RCC 7860 (cell line): ENCODE data around the gene CRAMP1.

Experiments used
- DNase-seq: peaks from one replicate; pipeline ENCODE4 v3.0.0-alpha.2; 2015; ENCODE audit warnings: low spot score
- FAIRE-seq: peaks from 2 replicates; lab custom pipeline; 2012; peaks lifted over from hg19 to GRCh38; lab: Jason Lieb, UNC

The CRAMP1 gene

GRCh38 chr16:1654505-1655268 lies 42.5 kb downstream of the CRAMP1 start:
- no peak for FAIRE-seq
- no peak for DNase-seq

DNA sequence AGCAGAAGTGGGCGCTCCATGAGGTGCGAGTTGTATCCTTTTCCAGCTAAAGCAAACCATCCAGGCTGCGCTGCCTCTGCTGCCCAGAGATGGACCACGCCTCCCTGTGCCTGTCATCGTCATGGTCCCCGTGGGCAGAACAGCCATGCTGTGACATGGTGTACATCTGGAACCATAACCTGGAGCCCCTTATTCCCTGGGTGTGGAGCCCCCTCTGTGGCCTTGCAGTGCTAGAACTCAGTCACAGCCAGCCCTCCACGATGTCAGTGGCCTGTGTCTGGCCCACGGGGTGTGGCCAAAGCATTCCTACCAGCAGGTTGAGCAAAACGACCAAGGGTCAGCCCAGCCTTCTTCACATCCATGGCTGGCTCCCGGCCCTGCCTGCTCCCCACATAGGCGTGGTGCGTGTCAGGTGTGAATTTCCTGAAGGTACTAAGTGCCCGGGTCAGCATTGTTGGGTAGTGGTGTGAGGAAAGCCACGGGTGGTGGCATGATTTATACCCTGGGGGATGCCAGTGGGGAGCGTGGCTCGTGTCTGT lies 43.2 kb downstream of the CRAMP1 start:
- DNase-seq (no peak), FAIRE-seq (no peak)

GRCh38 chr16:1655909-1656807 lies 44.0 kb downstream of the CRAMP1 start:
- DNase-seq (no peak), FAIRE-seq (no peak)

GRCh38 chr16:1656808-1657617 lies 44.9 kb downstream of the CRAMP1 start:
- no peak for DNase-seq
- no peak for FAIRE-seq

DNA sequence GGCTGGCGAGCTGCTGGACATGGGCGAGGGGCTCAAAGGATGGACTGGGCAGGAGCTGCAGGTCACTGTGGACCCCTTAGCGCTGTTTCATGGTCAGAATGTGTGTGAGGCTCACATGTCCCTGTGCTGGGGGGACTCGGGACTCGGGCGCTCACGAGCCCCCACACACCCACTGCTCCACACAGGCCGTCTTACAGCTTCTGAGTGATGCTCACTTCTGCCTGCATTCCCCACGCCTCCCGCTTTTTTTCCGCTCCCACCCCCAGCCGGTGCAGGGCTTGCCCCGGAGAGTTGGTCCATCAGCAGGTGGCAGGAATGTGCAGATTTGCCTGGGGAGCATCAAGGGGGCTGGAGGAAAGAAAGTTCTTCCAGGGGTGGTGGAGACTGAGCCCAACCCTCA lies 45.7 kb downstream of the CRAMP1 start:
- no peak for FAIRE-seq
- DNase-seq: no peak

GRCh38 chr16:1659031-1659430 lies 46.9 kb downstream of the CRAMP1 start:
- DNase-seq: no peak
- FAIRE-seq: no peak

GRCh38 chr16:1661826-1662225 lies 49.7 kb downstream of the CRAMP1 start:
- FAIRE-seq: no peak
- no peak for DNase-seq

DNA sequence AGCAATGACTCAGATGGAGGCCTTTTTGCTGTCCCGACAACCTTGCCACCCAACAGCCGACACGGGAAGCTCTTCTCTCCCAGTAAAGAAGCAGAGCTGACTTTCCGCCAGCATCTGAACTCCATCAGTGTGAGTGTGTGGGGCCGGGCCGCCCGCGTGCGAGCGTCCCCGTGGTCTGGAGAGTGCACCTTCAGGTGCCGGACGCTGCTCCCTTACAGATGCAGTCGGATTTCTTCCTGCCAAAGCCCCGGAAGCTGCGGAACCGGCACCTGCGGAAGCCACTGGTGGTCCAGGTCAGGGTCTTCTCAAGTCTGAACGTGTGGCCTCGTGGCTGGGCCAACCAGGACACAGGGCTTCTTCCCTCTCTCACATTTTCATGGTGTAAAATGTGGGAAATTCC lies 50.4 kb downstream of the CRAMP1 start:
- no peak for DNase-seq
- no peak for FAIRE-seq

GRCh38 chr16:1665829-1666228 lies 53.7 kb downstream of the CRAMP1 start:
- no peak for DNase-seq
- FAIRE-seq: no peak

DNA sequence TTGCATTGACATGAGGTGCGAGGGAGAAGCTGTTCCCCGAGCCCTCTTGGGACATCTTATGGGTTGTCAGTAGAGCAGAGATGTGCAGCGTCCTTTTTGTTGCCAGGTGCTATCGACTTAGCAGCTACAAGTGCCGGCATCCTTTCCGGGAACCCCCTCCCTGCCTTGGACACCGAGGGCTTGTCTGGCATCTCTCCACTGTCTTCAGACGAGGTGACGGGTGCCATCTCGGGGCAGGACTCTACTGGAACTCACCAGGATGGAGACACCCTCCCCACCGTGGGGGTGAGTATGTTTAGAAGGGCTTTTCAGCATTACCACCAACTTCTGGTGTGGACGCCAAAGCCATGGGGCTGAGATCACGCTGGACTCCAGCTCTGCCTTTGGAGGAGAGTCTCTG lies 54.2 kb downstream of the CRAMP1 start:
- no peak for FAIRE-seq
- DNase-seq: no peak

- DNase-seq (no peak), FAIRE-seq (no peak)
These were observed 55.1 kb downstream of the CRAMP1 start for GRCh38 chr16:1667271-1667670.

DNA sequence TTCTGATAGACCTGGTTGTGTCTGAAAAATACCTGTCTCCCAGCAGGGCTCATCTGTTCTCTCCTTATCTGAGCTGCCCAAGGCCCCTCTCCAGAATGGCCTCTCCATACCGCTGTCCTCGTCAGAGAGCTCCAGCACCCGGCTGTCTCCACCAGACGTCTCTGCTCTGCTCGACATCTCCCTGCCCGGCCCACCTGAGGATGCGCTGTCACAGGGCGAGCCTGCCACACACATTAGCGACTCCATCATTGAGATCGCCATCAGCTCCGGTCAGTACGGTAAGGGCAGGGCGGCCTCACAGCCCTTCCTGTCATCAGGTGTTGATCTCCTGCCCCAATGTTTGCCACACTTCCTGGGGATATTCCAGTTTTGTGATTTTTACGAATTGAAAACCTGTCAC lies 55.8 kb downstream of the CRAMP1 start:
- DNase-seq (no peak), FAIRE-seq (no peak)

DNA sequence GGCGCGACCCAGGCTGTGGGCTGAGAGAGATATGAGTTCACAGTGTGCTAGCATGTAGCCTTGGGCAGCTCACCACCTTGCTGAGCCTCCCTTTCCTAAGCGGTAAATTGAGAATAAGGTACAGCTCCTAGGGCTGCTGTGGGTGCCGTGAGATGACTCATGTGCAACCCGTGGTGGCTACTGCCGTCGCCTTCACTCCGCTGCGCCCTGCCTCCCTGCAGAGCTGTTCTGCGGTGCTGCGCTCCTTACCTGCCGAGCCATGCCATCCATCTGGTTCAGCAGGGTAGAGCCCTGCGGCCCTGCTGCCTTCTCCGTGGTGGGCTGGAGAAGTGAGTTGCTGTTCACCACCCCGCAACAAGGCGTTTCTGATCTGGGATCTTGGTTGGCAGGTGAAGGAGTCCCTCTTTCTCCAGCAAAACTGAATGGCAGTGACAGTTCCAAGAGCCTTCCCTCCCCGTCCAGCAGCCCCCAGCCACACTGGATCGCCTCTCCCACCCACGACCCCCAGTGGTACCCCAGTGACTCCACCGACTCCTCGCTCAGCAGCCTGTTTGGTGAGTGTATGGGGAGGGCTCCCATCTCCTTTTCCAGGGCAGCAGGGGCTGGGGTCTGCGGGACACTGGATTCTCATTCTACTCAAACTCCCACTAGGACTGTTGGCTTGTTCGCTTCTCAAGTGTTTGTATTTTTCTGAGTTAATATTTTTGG lies 56.6 kb downstream of the CRAMP1 start:
- no peak for DNase-seq
- no peak for FAIRE-seq

GRCh38 chr16:1669698-1670097 lies 57.5 kb downstream of the CRAMP1 start:
- FAIRE-seq (no peak), DNase-seq (no peak)

DNA sequence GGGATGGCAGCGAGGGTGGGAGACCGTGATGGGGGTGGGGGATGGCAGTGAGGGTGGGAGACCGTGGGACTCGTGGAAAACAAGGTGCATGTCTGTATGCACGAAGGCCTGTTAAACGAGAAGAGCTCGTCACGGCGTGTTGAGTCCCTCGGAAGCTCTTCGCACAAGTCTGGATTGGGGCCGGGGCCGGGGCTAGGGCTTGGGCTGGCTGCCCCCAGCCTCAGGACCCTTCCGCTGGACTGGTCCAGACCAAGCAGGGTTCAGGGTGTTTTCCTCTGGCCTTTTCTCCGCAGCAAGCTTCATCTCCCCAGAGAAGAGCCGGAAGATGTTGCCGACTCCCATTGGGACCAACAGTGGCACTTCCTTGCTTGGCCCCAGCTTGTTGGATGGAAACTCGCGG lies 58.2 kb downstream of the CRAMP1 start:
- FAIRE-seq: no peak

DNA sequence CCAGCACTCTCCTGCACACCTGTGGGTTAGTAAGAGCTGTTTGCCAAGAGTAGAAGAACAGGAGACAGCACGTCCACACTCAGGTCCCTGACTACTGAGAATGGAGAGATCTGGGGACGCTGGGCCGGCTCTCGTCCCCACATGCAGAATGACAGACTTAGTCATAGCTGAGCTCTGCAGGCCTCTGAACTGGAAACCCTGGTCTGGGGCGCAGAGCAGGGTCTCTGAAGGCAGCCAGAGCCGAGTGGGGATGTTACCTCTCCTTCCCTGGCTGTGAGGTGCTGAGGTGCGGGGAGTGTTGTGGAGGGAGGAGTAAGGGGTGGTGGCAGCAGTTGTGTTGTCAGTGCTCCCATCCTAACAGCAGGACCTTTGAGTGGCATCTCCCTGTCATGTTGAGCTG lies 58.7 kb downstream of the CRAMP1 start:
- FAIRE-seq (no peak), DNase-seq (no peak)

More for the DNA sequence above, 58.2 kb downstream of the CRAMP1 start:
- no peak for DNase-seq

- no peak for FAIRE-seq
- DNase-seq: no peak
These were observed 61.4 kb downstream of the CRAMP1 start for GRCh38 chr16:1673424-1674151.

GRCh38 chr16:1674306-1674705 lies 62.1 kb downstream of the CRAMP1 start:
- no peak for FAIRE-seq

GRCh38 chr16:1674751-1675664 lies 62.8 kb downstream of the CRAMP1 start:
- DNase-seq: peak; percentile 64
- no peak for FAIRE-seq

More at GRCh38 chr16:1674306-1674705, 62.1 kb downstream of the CRAMP1 start:
- DNase-seq: no peak
